ENCODE results near the gene TMEM163. TPM values are rescaled to one million over a fixed set of nuclear protein-coding genes. Genes with fewer than 3 reads are reported as not detected.

The TMEM163 gene
- polyA plus RNA-seq, 3 donors, result 0.01 TPM; not detected in 2

GRCh38 chr2:134410006-134410405, 308.8 kb downstream of the TMEM163 start:
- H3K4me1 Mint-ChIP-seq, result peaks cover 32% of the 10 kb centered on the region
- H3K27ac Mint-ChIP-seq, result no peak overlapping the region
- H3K36me3 Mint-ChIP-seq, result peaks cover 32 to 46% of the 10 kb centered on the region in 2 donors
- Histone ChIP-seq H3K27me3 (ENCODE audit: control insufficient read depth in 2 of 2, insufficient read depth in 2 of 2, low read length in 2 of 2) (no peaks in the 10 kb centered on the region), H3K4me1 (ENCODE audit: control insufficient read depth in 1 of 2, insufficient read depth in 2 of 2, low read length in 2 of 2) (no peaks in the 10 kb centered on the region), H3K27ac (ENCODE audit: low read depth in 1 of 2, low read length in 2 of 2) (no peak overlapping the region), H3K4me2 (replicated peaks; ENCODE audit: extremely low read depth, low read length, poor library complexity, severe bottlenecking) (no peak overlapping the region), H3K9me3 (replicated peaks in 1 of 2; ENCODE audit: control insufficient read depth in 1 of 2, insufficient read depth in 1 of 2, low read length in 2 of 2) (no peaks in the 10 kb centered on the region), H3K36me3 (replicated peaks in 1 of 2; ENCODE audit: control insufficient read depth in 1 of 2, insufficient read depth in 2 of 2, low read length in 2 of 2) (peaks cover 3 to 37% of the 10 kb centered on the region in 2 donors), H3K79me2 (ENCODE audit: insufficient read depth, low read length) (no peaks in the 10 kb centered on the region), H3K4me3 (replicated peaks in 1 of 3; ENCODE audit: low read depth in 2 of 3, low read length in 3 of 3) (no peak overlapping the region), H2AFZ (ENCODE audit: insufficient read depth, low read depth, low read length, poor library complexity, severe bottlenecking) (no peak overlapping the region), H4K20me1 (ENCODE audit: insufficient read depth, low read length) (no peaks in the 10 kb centered on the region), H3K9ac (ENCODE audit: insufficient read depth, low read length, poor library complexity, severe bottlenecking) (no peak overlapping the region)
- no peak overlapping the region for H3K4me3 Mint-ChIP-seq
- no peaks in the 10 kb centered on the region for H3K9me3 Mint-ChIP-seq
- intact Hi-C loops (cut with micrococcal nuclease), result no loop called here
- WGBS (ENCODE audit: insufficient coverage), result 50% methylated on average over 1 of the region's 2 CpGs
- TF ChIP-seq CTCF (IDR thresholded peaks at IDR 0.05), result no peak
- DNase-seq, result no peak
- H3K27me3 Mint-ChIP-seq (ENCODE audit: low read depth in 3 of 3), result peaks cover 0 to 2% (median 0%) of the 10 kb centered on the region in 3 donors

- intact Hi-C loops (cut with micrococcal nuclease), result loop anchor here in 1 of 2 donors (10.0 kb wide), 1 partner anchor 284 kb away; no protein-coding TSS in a partner anchor
- H3K4me3 Mint-ChIP-seq, result no peak overlapping the region
These were observed 310.0 kb downstream of the TMEM163 start for GRCh38 chr2:134408791-134409190.

More at GRCh38 chr2:134408791-134409190, 310.0 kb downstream of the TMEM163 start:
- Mint-ChIP-seq H3K27ac (no peak overlapping the region), H3K9me3 (no peaks in the 10 kb centered on the region), H3K27me3 (ENCODE audit: low read depth in 3 of 3) (peaks cover 0 to 2% (median 0%) of the 10 kb centered on the region in 3 donors), H3K36me3 (peaks cover 31 to 50% of the 10 kb centered on the region in 2 donors), H3K4me1 (peaks cover 34% of the 10 kb centered on the region)
- no peak for TF ChIP-seq CTCF (IDR thresholded peaks at IDR 0.05)
- Histone ChIP-seq H3K9ac (ENCODE audit: insufficient read depth, low read length, poor library complexity, severe bottlenecking) (no peak overlapping the region), H3K9me3 (replicated peaks in 1 of 2; ENCODE audit: control insufficient read depth in 1 of 2, insufficient read depth in 1 of 2, low read length in 2 of 2) (no peaks in the 10 kb centered on the region), H3K4me1 (ENCODE audit: control insufficient read depth in 1 of 2, insufficient read depth in 2 of 2, low read length in 2 of 2) (no peaks in the 10 kb centered on the region), H3K4me2 (replicated peaks; ENCODE audit: extremely low read depth, low read length, poor library complexity, severe bottlenecking) (no peak overlapping the region), H3K79me2 (ENCODE audit: insufficient read depth, low read length) (no peaks in the 10 kb centered on the region), H3K36me3 (replicated peaks in 1 of 2; ENCODE audit: control insufficient read depth in 1 of 2, insufficient read depth in 2 of 2, low read length in 2 of 2) (peaks cover 3 to 43% of the 10 kb centered on the region in 2 donors), H3K27ac (ENCODE audit: low read depth in 1 of 2, low read length in 2 of 2) (no peak overlapping the region), H3K27me3 (ENCODE audit: control insufficient read depth in 2 of 2, insufficient read depth in 2 of 2, low read length in 2 of 2) (no peaks in the 10 kb centered on the region), H2AFZ (ENCODE audit: insufficient read depth, low read depth, low read length, poor library complexity, severe bottlenecking) (no peak overlapping the region), H3K4me3 (replicated peaks in 1 of 3; ENCODE audit: low read depth in 2 of 3, low read length in 3 of 3) (no peak overlapping the region), H4K20me1 (ENCODE audit: insufficient read depth, low read length) (no peaks in the 10 kb centered on the region)
- no peak for DNase-seq
- WGBS (ENCODE audit: insufficient coverage), result no CpG with 5 or more reads among the region's 3 CpGs
